H1 (cell line): Measurements from ENCODE around the gene E2F8. TPM values are rescaled to one million over a fixed set of nuclear protein-coding genes. Genes with fewer than 3 reads are reported as not detected.

Source experiments
- RNF2 ChIP-seq: fragments of 200-900, 300-1000 bp; sonication (generic); IDR thresholded peaks from 2 replicates; pipeline ENCODE4 v1.7.1; 2016; ENCODE audit warnings: borderline replicate concordance, low read depth, mild to moderate bottlenecking, antibody characterized with exemption, low read length; ENCODE audit not compliant: poor library complexity, severe bottlenecking; ENCODE audit errors: missing control alignments
- YY1 ChIP-seq: IDR thresholded peaks from 2 replicates; pipeline ENCODE4 v1.6.1; 2011; ENCODE audit warnings: low read depth, mild to moderate bottlenecking, low read length
- polyA plus RNA-seq, 7 experiments: library from polyadenylated mRNA; depleted of rRNA in 3 of 7; stranded (reverse) in 5 of 7; unstranded in 2 of 7; fragments of >200 nt in 5 of 7; fragments of 200-250 nt in 2 of 7; gene quantifications; 1 replicate in 5 of 7; 2 replicates in 1 of 7; 4 replicates in 1 of 7; pipeline versions ENCODE4 v1.2.1 to v1.2.3, GENCODE V29; 2011 to 2013; ENCODE audit warnings: missing spikeins in 2 of 7, mixed read lengths in 2 of 7
- total RNA-seq: library from RNA; stranded (reverse); fragmentation: NEBNext Ultra II Directional; extraction: Animal tissue kit (Norgen Biotek cat#: 25700); gene quantifications from 2 replicates; pipeline ENCODE4 v1.2.1, GENCODE V29; 2021
- TF ChIP-seq, protein P1 (sequence below): fragments of 300-600 bp; sonication (generic); IDR thresholded peaks from 2 replicates; pipeline ENCODE4 v1.7.1; 2012; ENCODE audit warnings: low read length, moderate library complexity, mild to moderate bottlenecking, inconsistent platforms; ENCODE audit not compliant: insufficient replicate concordance

The E2F8 gene
- total and polyA plus RNA-seq, 2 of the 8 experiments (the other 6 are each of a cell fraction or from before 2014, with no cell fraction given), result 5.4 to 11.4 TPM

GRCh38 chr11:19288256-19288655 is 47.5 kb upstream of the E2F8 start (continued):
- TF ChIP-seq, protein P1, sequence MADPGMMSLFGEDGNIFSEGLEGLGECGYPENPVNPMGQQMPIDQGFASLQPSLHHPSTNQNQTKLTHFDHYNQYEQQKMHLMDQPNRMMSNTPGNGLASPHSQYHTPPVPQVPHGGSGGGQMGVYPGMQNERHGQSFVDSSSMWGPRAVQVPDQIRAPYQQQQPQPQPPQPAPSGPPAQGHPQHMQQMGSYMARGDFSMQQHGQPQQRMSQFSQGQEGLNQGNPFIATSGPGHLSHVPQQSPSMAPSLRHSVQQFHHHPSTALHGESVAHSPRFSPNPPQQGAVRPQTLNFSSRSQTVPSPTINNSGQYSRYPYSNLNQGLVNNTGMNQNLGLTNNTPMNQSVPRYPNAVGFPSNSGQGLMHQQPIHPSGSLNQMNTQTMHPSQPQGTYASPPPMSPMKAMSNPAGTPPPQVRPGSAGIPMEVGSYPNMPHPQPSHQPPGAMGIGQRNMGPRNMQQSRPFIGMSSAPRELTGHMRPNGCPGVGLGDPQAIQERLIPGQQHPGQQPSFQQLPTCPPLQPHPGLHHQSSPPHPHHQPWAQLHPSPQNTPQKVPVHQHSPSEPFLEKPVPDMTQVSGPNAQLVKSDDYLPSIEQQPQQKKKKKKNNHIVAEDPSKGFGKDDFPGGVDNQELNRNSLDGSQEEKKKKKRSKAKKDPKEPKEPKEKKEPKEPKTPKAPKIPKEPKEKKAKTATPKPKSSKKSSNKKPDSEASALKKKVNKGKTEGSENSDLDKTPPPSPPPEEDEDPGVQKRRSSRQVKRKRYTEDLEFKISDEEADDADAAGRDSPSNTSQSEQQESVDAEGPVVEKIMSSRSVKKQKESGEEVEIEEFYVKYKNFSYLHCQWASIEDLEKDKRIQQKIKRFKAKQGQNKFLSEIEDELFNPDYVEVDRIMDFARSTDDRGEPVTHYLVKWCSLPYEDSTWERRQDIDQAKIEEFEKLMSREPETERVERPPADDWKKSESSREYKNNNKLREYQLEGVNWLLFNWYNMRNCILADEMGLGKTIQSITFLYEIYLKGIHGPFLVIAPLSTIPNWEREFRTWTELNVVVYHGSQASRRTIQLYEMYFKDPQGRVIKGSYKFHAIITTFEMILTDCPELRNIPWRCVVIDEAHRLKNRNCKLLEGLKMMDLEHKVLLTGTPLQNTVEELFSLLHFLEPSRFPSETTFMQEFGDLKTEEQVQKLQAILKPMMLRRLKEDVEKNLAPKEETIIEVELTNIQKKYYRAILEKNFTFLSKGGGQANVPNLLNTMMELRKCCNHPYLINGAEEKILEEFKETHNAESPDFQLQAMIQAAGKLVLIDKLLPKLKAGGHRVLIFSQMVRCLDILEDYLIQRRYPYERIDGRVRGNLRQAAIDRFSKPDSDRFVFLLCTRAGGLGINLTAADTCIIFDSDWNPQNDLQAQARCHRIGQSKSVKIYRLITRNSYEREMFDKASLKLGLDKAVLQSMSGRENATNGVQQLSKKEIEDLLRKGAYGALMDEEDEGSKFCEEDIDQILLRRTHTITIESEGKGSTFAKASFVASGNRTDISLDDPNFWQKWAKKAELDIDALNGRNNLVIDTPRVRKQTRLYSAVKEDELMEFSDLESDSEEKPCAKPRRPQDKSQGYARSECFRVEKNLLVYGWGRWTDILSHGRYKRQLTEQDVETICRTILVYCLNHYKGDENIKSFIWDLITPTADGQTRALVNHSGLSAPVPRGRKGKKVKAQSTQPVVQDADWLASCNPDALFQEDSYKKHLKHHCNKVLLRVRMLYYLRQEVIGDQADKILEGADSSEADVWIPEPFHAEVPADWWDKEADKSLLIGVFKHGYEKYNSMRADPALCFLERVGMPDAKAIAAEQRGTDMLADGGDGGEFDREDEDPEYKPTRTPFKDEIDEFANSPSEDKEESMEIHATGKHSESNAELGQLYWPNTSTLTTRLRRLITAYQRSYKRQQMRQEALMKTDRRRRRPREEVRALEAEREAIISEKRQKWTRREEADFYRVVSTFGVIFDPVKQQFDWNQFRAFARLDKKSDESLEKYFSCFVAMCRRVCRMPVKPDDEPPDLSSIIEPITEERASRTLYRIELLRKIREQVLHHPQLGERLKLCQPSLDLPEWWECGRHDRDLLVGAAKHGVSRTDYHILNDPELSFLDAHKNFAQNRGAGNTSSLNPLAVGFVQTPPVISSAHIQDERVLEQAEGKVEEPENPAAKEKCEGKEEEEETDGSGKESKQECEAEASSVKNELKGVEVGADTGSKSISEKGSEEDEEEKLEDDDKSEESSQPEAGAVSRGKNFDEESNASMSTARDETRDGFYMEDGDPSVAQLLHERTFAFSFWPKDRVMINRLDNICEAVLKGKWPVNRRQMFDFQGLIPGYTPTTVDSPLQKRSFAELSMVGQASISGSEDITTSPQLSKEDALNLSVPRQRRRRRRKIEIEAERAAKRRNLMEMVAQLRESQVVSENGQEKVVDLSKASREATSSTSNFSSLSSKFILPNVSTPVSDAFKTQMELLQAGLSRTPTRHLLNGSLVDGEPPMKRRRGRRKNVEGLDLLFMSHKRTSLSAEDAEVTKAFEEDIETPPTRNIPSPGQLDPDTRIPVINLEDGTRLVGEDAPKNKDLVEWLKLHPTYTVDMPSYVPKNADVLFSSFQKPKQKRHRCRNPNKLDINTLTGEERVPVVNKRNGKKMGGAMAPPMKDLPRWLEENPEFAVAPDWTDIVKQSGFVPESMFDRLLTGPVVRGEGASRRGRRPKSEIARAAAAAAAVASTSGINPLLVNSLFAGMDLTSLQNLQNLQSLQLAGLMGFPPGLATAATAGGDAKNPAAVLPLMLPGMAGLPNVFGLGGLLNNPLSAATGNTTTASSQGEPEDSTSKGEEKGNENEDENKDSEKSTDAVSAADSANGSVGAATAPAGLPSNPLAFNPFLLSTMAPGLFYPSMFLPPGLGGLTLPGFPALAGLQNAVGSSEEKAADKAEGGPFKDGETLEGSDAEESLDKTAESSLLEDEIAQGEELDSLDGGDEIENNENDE, result no peak
- TF ChIP-seq RNF2 (no peak), YY1 (no peak)
